ENCODE data around the gene GPR78.

Gene GPR78

DNA sequence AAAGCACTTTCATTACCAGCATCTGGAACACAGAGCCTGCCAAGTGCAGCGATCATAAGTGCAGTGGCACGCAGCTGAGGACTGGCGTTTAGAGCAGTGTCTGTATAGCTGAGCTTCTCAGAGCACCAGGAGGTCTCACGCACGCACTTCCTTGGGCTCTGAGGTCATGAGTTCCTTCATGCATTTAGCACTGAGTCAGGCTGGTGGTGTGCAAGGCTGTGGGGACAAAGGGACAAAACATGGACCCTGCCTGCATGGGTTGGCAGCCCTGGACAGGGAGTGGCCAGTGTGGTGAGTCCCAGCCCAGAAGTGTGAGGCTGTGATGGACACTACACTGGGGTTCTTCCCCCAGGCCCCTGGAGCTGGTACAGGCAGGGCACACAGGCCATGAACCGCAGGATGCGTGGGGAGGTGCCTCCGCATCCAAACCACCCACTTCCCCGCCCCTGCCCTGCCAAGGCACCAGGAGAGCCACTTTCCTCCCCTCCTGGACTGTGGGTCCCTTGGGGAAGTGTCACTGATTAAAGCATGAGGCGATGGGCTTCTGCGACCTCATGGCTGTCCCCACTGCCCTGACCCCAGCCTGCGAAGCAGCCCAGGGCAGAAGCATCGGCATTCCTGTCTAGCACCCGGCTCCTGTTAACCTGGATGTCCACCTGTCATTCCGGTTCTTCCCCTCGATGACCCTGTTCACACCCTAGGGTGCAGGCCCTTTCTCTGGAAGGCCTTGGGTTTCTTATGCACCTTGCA is 37.2 kb upstream of the GPR78 start:
- Mint-ChIP-seq H3K27me3 (no peaks in the 10 kb centered on the region), H3K36me3 (no peaks in the 10 kb centered on the region), H3K4me3 (no peak overlapping the region), H3K9me3 (no peaks in the 10 kb centered on the region), H3K4me1 (no peaks in the 10 kb centered on the region), H3K27ac (no peak overlapping the region)

DNA sequence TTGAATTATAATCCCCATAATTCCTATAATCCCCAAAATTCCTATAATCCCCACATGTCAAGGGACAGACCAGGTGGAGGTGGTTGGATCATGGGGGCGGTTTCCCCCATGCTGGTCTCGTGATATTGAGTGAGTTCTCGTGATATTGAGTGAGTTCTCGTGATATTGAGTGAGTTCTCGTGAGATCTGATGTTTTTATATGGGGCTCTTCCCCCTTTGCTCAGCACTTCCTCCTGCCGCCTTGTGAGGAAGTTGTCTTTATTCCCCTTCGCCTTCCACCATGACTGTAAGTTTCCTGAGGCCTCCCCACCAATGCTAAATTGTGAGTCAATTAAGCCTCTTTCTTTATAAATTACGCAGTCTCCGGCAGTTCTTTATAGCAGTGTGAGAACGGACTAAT is 36.6 kb upstream of the GPR78 start:
- no peaks in the 10 kb centered on the region for H3K27me3 Mint-ChIP-seq
- H3K4me1 Mint-ChIP-seq, result no peaks in the 10 kb centered on the region
- H3K4me3 Mint-ChIP-seq, result no peak overlapping the region
- H3K36me3 Mint-ChIP-seq, result no peaks in the 10 kb centered on the region
- no peaks in the 10 kb centered on the region for H3K9me3 Mint-ChIP-seq
- H3K27ac Mint-ChIP-seq, result no peak overlapping the region

DNA sequence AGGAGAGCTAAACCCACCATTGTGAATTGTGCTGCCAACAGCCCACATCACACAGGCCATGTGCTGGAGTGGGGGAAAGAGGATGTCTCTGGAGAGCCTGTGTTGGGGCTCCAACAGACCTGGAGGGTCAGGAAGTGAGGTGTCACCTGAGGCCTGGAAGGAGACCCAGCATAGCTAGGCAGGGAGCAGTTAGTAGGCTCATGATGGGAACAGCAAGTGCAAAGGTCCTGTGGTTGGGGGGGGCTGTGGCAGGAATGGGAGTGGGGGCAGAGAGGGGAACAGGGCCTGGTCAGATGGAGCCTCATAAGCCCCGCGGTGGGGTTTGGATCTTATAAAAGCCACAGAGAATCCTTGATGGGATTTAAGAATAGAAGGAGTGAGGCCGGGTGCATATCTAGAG is 35.9 kb upstream of the GPR78 start:
- H3K4me3 Mint-ChIP-seq, result no peak overlapping the region
- no peaks in the 10 kb centered on the region for H3K27me3 Mint-ChIP-seq
- no peak overlapping the region for H3K27ac Mint-ChIP-seq
- H3K4me1 Mint-ChIP-seq, result no peaks in the 10 kb centered on the region
- no peaks in the 10 kb centered on the region for H3K36me3 Mint-ChIP-seq
- H3K9me3 Mint-ChIP-seq, result no peaks in the 10 kb centered on the region

DNA sequence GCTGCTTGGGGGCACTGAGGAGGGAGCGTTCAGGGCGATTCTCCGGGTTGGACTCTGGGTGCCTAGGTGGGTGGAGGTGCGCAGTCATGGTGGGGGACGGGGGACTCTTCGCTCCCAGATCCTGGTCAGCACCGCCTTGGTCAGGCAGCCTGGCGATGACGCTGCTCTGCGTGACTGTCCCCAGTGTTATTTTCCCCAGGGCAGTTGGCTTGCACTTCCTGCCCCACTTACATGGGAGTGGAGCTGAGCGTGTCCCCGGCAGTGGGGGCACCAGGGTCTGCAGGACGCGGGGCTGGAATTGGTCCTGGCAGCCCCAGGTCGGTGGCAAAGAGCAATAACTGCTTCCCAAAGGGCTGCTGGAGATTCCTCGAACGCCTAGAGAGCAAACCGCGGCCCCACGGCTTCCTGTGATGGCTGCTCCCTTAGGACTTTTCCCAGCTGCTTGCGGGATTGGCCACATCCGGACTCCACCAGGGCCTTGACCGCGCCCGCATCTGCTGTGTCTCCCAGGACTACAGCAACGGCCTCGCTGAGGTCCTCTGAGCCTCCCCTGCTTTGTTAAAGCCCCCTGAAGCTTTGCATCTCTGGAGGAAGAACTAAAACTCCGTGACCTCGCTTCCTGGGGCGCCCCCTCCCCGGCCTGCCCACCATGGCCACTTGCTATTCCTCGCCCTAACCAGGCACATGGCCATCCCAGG is 35.3 kb upstream of the GPR78 start:
- Mint-ChIP-seq H3K4me1 (no peaks in the 10 kb centered on the region), H3K4me3 (no peak overlapping the region), H3K9me3 (no peaks in the 10 kb centered on the region), H3K27ac (no peak overlapping the region), H3K36me3 (no peaks in the 10 kb centered on the region), H3K27me3 (no peaks in the 10 kb centered on the region)

DNA sequence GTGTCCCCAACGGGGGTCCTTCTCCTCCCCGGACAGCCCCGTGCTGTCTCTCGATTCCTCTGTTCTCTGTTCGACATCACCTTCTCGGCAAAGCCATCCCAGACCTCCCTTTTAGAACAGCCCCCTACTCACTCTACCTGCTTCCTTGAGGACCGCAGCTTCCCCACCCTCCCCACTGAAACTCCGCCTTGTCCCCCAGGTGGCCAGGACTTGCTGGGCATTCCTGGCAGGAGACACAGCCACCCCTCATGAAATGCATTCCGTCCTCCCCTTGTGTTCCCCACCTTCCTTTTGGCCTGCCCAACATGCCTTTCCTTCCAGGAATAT is 34.8 kb upstream of the GPR78 start:
- Mint-ChIP-seq H3K4me1 (no peaks in the 10 kb centered on the region), H3K4me3 (no peak overlapping the region), H3K9me3 (no peaks in the 10 kb centered on the region), H3K27me3 (no peaks in the 10 kb centered on the region), H3K36me3 (no peaks in the 10 kb centered on the region), H3K27ac (no peak overlapping the region)

DNA sequence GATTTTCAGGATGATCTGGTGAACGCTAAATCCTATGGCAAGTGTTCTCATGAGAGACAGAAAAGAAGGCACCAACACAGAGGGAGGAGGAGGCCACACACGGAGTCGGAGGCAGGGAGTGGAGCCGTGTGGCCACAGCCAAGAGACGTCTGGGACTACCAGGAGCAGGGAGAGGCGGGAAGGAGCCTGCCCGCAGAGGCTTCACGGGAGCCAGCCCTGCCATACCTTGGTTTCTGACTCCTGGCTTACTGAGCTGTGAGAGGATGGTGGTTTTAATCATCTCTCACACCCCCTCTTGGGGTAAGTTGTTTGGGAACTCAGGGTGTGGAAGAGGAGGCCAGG is 33.5 kb upstream of the GPR78 start:
- H3K9me3 Mint-ChIP-seq, result no peaks in the 10 kb centered on the region
- H3K4me1 Mint-ChIP-seq, result no peaks in the 10 kb centered on the region
- no peak overlapping the region for H3K27ac Mint-ChIP-seq
- no peaks in the 10 kb centered on the region for H3K27me3 Mint-ChIP-seq
- no peaks in the 10 kb centered on the region for H3K36me3 Mint-ChIP-seq
- no peak overlapping the region for H3K4me3 Mint-ChIP-seq

DNA sequence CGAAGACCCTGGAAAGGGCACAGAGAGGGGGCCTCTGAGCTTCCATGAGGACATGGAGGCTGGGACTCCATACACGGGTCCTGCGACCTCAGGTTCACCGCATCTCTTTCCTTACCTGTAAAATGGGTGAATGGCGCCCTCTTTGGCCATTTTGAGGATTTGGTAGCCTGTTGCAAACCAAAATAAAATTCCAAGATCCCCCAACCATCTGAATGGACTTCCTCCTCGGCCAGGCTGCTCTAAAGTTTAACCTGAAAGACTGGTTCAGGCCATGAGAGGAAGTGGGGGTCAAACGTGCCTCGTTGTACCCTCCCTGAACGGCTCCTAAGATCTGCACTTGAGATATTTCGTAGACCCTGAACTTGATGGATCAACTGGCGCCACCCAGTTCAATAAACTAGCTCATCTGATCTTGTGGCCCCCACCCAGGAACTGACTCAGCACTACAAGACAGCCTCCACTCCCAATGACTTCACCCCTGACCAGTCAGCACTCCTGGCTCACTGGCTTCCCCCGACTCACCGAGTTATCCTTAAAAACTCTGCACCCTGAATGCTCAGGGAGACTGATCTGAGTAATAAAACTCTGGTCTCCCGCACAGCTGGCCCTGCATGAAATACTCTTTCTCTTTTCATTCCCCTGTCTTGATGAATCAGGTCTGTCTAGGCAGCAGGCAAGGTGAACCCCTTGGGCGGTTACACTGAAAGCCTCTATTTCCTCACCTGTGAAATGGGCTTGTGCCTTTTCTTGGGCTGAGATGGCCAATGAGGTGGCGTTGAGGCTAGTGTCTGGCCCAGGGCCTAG is 32.9 kb upstream of the GPR78 start:
- Mint-ChIP-seq H3K27ac (no peak overlapping the region), H3K36me3 (no peaks in the 10 kb centered on the region), H3K27me3 (no peaks in the 10 kb centered on the region), H3K4me3 (no peak overlapping the region), H3K4me1 (no peaks in the 10 kb centered on the region), H3K9me3 (no peaks in the 10 kb centered on the region)

DNA sequence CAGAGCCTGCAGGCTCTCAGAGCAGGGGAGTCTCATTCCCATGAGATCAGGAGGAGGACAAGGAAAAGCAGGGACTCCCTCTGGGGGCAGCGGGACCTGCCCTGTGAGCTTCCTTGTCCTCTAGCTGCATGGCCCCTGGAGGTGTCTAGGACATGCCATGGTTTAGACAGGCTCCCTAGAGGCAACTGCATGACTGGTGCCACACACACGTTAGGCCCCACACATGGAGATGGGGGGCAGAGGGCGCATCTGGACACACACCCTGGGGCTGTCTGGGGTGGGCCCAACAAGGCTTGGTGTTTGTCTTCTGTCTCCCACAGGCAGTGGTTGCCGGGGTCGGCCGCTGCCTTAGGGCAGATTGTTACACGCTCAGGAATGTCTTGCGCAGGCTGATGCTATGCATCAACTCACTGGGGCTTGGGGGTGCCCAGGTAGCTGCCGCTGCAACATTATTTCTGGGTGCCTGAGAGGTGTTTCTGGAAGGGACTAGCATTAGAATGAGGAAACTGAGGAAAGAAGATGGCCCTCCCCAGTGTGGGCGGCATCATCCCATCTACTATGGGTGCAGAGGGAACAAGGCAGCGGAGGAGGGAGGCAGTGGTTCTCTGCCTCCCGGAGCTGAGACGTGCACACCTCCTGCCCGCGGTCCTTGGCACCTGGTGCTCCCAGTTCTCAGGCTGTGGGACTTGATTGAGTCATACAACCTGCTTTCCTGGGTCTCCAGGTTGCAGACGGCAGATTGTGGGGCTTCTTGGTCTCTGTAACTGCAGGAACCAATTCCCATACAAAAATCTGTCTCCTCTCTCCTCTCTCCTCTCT is 32.1 kb upstream of the GPR78 start:
- Mint-ChIP-seq H3K9me3 (no peaks in the 10 kb centered on the region), H3K4me3 (no peak overlapping the region), H3K27ac (no peak overlapping the region), H3K27me3 (no peaks in the 10 kb centered on the region), H3K36me3 (no peaks in the 10 kb centered on the region), H3K4me1 (no peaks in the 10 kb centered on the region)

DNA sequence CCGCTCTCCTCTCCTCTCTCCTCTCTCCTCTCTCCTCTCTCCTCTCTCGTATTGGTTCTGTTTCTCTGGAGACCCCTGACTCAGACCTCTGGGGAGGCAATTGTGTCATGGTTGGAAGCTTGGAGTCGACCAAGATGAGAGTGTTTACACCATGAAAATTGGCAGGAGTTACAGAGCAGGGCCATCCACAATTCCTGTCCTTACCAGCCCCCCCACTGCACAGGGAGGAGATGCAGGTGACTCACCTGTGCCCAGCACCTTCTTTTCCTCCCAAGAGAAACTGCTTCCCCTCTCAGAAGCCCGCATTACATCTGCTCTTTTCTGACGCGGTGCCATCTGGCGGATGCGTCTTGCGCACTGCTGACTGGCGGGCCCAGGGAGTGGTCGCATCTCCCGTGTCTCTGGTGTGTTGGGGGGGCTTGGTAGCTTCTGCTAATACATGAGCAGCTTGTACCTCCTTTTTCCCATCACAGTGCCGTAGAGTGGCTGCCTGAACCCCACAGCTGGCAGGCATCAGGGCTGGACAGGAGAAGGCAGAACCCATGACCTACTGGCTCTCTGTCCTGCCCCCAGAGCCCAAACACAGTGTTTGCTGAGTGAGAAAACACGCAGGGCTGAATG is 31.4 kb upstream of the GPR78 start:
- Mint-ChIP-seq H3K9me3 (no peaks in the 10 kb centered on the region), H3K4me3 (no peak overlapping the region), H3K27me3 (no peaks in the 10 kb centered on the region), H3K4me1 (no peaks in the 10 kb centered on the region), H3K36me3 (no peaks in the 10 kb centered on the region), H3K27ac (no peak overlapping the region)

DNA sequence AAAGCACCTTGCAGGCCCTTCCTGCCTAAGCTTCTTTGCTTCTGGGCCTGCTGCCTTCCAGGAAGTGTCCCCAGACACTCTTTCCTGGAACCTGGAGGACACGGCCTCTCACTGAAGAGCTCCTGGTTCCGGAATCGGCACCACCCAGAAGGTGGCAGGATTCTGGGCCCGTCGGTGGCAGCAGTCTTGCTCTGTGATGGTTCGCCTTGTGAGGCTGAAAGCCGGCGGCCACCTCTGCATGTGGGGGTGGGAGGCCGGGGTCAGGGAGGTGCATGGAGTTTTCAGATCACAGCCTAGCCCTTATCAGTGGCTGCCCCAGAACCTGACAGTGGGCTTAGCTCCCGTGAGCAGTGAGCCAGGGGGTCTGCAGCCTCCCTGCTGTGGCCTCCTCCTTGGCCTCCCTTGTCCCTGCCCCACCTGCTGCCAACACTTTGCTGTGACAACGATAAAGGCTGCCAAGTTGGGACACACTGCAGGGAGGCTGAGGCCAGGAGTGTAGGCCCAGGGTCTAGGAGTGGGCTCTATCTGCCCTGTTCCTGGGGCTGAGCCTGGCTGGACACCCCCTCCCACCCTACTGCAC is 30.8 kb upstream of the GPR78 start:
- Mint-ChIP-seq H3K4me1 (no peaks in the 10 kb centered on the region), H3K4me3 (no peak overlapping the region), H3K36me3 (no peaks in the 10 kb centered on the region), H3K27me3 (no peaks in the 10 kb centered on the region), H3K27ac (no peak overlapping the region), H3K9me3 (no peaks in the 10 kb centered on the region)

DNA sequence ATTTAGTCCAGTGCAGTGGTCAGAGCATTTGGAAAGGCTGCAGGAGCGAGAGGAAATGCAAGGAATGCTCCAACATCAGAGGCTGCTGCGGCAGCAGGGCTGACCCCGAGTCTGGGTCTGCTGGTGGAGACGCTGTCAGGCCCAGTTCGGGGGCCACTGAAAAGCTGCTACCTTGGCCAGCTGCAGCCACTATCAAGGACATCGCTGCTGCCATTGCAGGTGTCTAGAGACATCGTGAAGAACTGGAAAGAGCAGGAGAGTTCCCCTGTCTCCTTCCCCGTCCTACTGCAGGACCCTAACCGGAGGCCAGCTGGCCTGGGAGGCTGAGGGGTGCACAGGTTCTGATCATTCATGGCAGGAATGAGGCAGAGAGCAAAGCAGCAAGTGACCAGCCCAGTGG is 29.5 kb upstream of the GPR78 start:
- Mint-ChIP-seq H3K4me1 (no peaks in the 10 kb centered on the region), H3K27me3 (no peaks in the 10 kb centered on the region), H3K4me3 (no peak overlapping the region), H3K27ac (peak overlapping the region; percentile 6), H3K9me3 (no peaks in the 10 kb centered on the region), H3K36me3 (no peaks in the 10 kb centered on the region)

DNA sequence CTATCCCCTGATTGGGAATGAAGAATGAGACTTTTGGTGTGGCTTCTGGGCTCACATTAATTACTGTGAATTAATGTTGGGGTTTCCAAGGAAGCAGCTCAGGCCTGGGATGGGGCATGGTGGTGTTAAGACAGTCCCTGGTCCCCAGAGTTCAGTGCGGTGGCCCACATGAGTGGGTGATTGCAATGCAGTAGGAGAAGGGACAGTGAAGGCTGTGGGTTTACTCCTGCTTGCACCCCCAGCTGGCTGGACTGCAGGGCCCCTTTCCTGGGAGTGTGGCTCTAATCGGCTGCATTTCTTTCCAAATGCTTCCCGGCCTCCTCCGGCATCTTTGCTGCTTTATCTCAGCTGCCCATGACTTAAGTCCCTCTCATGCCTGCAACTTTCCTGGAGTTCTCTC is 28.2 kb upstream of the GPR78 start:
- H3K4me1 Mint-ChIP-seq, result no peaks in the 10 kb centered on the region
- no peak overlapping the region for H3K27ac Mint-ChIP-seq
- H3K9me3 Mint-ChIP-seq, result no peaks in the 10 kb centered on the region
- H3K4me3 Mint-ChIP-seq, result no peak overlapping the region
- no peaks in the 10 kb centered on the region for H3K27me3 Mint-ChIP-seq
- no peaks in the 10 kb centered on the region for H3K36me3 Mint-ChIP-seq

DNA sequence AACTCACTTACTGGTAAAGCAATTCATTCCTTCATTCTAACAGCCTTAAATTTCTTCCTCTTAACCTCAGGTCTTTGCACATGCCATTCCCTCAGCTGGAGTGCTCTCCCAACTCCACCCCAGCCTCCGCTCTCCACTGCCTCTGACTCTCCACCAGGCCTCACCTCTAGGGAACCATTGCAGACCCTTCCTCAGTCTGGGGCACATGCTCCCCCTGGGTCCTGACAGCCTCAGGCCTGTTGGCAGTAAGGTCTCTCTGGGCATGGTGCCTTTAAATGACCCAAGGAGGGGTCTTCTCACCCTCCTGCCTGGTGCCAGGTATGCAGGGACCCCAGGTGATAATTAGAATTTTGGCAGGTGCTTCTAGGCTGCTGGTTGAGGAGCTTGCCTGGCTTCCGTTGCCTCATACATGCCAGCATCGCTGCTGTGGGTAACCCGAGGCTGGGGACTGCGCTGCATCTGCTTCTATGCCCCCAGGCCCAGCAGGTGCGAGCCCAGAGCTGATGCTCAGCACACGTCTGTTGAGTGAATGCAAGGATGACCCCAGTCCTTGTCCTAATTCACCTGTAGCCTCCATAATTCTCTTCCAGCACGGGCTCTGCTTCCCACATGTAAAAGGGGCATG is 27.5 kb upstream of the GPR78 start:
- Mint-ChIP-seq H3K4me1 (no peaks in the 10 kb centered on the region), H3K27ac (no peak overlapping the region), H3K9me3 (no peaks in the 10 kb centered on the region), H3K36me3 (no peaks in the 10 kb centered on the region), H3K27me3 (no peaks in the 10 kb centered on the region), H3K4me3 (no peak overlapping the region)

DNA sequence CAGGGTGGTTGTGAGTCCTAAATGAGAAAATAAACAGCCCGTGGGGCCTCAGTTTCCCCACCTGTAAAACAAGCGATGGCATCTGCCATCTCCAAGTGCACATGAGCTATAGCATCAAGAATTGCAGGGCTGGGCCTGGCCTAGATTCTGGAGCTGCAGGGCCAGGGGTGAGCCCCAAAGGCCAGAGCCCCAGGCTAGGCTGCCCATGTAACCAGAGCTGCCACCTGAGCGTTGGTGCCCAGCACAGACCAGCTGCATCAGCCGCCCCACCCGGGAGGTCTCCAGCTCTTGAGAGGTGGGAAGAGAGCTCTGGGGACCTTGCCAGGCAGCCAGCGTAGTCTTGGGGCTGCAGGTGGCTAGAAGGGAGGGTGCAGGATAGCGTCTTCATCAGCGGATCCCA is 27.0 kb upstream of the GPR78 start:
- H3K27ac Mint-ChIP-seq, result no peak overlapping the region
- no peaks in the 10 kb centered on the region for H3K4me1 Mint-ChIP-seq
- H3K4me3 Mint-ChIP-seq, result no peak overlapping the region
- no peaks in the 10 kb centered on the region for H3K27me3 Mint-ChIP-seq
- no peaks in the 10 kb centered on the region for H3K9me3 Mint-ChIP-seq
- H3K36me3 Mint-ChIP-seq, result no peaks in the 10 kb centered on the region

DNA sequence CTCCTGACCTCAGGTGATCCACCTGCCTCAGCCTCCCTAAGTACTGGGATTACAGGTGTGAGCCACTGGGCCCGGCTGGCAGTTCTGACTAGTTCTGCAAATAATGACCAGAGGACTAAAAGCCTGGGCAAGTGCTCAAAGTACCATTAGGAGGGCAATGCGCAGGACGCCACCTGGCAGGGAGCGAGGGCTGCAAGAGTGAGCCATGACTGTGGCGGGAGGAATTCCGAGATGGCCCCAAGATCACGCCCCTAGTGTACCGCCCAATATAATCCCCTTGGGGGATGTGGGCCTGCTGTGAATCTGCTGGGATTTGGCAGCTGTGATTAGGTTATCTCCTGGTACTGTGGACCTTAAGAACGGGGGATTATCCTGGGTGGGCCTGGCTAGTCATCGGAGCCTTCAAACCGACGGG is 26.2 kb upstream of the GPR78 start:
- H3K9me3 Mint-ChIP-seq, result no peaks in the 10 kb centered on the region
- H3K27me3 Mint-ChIP-seq, result no peaks in the 10 kb centered on the region
- no peaks in the 10 kb centered on the region for H3K36me3 Mint-ChIP-seq
- no peak overlapping the region for H3K27ac Mint-ChIP-seq
- H3K4me3 Mint-ChIP-seq, result no peak overlapping the region
- no peaks in the 10 kb centered on the region for H3K4me1 Mint-ChIP-seq

Measured in activated naive CD4-positive, alpha-beta T cell treated with anti-CD3 and anti-CD28 coated beads, Interleukin-2, amount 50 U/mL, for 24 hours (primary cell).